ENCODE measurements around the gene USHBP1. TPM values are rescaled to one million over a fixed set of nuclear protein-coding genes. Genes with fewer than 3 reads are reported as not detected.

USHBP1 gene, protein sequence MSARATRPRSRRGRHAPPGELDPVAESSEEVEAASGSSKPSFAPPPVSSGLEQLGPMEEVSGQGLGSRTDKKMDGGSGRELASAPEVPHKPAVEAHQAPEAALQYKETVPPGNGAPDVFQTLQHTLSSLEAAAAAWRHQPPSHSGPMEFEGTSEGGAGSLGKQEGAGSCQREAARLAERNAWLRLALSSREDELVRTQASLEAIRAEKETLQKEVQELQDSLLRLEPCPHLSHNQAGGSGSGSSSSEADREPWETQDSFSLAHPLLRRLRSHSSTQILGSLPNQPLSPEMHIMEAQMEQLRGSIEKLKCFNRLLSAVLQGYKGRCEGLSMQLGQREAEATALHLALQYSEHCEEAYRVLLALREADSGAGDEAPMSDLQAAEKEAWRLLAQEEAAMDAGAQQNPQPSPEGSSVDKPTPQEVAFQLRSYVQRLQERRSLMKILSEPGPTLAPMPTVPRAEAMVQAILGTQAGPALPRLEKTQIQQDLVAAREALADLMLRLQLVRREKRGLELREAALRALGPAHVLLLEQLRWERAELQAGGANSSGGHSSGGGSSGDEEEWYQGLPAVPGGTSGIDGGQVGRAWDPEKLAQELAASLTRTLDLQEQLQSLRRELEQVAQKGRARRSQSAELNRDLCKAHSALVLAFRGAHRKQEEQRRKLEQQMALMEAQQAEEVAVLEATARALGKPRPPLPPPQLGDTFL
- polyA plus RNA-seq (ENCODE audit: low read depth in 6 of 6): not detected

DNA sequence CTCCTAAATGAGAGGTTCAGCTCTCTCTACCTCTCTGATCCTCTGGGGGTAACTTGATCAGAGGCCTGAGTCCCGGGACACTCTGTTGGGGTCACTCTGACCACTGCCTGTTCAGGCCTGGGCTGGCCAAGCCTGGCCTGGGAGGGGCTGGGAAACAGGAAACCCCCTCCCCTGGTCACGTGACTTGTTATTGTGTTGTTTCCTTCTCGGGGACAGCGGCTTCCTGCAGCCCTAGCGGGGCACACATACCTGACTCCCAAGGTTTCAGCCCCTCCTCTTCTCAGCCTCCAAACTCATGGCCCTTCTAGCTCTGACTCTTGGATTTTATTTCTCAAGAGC is at the start of gene USHBP1:
Gene USHBP1 (minus strand): TSS at position 105 of the 339 bp plus-strand sequence. CDS start 446 bp downstream, outside the sequence.
- ATAC-seq (ENCODE audit: low read depth in 2 of 2): no peak
- H3K27me3 Mint-ChIP-seq: peaks cover 0 to 6% (median 4%) of the 10 kb centered on the region in 3 donors

DNA sequence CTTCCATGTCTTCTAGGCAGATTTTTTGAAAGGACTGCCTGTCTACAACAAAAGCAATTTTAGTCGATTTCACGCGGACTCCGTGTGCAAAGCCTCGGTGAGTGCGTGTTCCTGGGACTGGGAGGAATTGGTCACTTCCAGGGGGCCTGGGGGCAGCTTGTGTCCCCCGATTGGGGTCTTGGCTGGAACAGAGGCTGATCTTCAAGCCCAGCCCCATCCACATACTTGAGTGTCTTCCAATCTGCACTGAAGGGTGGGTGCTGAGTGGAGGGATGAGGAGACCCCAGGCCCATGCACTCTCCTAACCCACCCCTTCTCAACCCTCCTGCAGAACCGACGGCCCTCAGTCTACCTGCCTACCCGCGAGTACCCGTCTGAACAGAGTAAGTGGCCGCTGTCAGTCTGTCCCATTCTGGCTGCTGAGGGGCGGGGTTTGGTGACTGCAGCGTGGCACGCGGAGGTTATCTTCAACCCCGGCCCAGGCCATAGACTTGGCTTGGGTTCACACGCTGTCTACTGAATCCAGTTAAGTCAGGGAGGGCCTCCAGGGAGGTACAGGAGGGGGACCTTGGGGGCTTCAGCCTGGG is 49.6 kb upstream of the USHBP1 start:
- ATAC-seq (ENCODE audit: low read depth in 2 of 2): no peak
- H3K27me3 Mint-ChIP-seq: no peaks in the 10 kb centered on the region
- no peak for DNase-seq
- peaks cover 18 to 37% (median 25%) of the 10 kb centered on the region in 3 donors for H3K4me1 Mint-ChIP-seq
- H3K27ac Mint-ChIP-seq: no peak overlapping the region
- H3K4me3 Mint-ChIP-seq: peak overlapping the region in 1 of 8 donors; percentile 67
- no peaks in the 10 kb centered on the region for H3K9me3 Mint-ChIP-seq
- peaks cover 0 to 7% of the 10 kb centered on the region in 2 donors for H3K36me3 Mint-ChIP-seq

More for the DNA sequence above, at the start of gene USHBP1:
- H3K4me3 Mint-ChIP-seq: peak within 1 kb of the TSS in 1 of 8 donors; percentile 21
- peaks cover 20 to 36% (median 23%) of the 10 kb centered on the region in 3 donors for H3K4me1 Mint-ChIP-seq
- DNase-seq: no peak
- H3K27ac Mint-ChIP-seq: peak within 1 kb of the TSS in 4 of 6 donors; percentile 33 to 91 (median 54)
- peaks cover 2 to 11% (median 6%) of the 10 kb centered on the region in 7 donors for H3K9me3 Mint-ChIP-seq
- H3K36me3 Mint-ChIP-seq: no peaks in the 10 kb centered on the region

GRCh38 chr19:17312189-17313113 is 47.9 kb upstream of the USHBP1 start:
- H3K27me3 Mint-ChIP-seq: no peaks in the 10 kb centered on the region
- ATAC-seq (ENCODE audit: low read depth in 2 of 2) (no peak), DNase-seq (no peak)
- H3K9me3 Mint-ChIP-seq: no peaks in the 10 kb centered on the region
- H3K27ac Mint-ChIP-seq: no peak overlapping the region
- peaks cover 27 to 46% (median 37%) of the 10 kb centered on the region in 3 donors for H3K4me1 Mint-ChIP-seq
- peaks cover 0 to 7% of the 10 kb centered on the region in 2 donors for H3K36me3 Mint-ChIP-seq
- H3K4me3 Mint-ChIP-seq: peak overlapping the region in 3 of 8 donors; percentile 30 to 79 (median 35)

DNA sequence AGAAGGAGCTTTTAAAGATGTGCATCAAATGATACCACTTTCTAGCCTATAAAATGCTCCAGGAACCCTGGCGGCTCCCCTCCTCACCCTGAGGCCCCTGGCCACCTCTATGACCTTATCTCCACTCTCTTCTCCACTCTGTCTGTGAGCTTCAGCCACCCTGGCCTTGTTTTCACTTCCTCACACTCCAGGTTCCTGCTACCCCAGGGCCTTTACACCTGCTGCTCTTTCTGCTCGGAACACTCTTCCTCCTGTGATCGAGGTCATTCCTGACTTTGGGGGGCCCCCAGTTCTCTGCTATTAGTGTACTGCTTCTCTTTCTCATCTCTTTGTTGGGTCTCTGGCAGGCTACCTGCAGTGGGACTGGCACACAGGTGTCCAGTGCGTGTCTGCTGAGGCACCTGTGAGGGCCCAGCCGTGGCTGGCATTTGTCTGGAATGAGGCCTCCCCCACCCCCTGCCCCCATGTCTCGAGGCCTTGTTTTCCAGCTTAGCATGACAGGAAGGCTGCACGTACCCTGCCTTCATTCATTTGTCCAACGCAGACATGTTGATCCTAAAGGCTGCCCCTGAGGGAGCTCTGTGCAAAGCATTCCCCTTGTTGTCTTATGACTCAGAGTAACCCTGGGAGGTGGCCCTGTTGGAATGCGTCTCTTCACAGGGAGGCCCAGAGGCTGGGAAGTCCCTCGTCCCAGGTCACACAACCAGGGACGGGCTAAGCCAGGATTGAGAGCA is 47.1 kb upstream of the USHBP1 start:
- H3K4me3 Mint-ChIP-seq: peak overlapping the region in 7 of 8 donors; percentile 42 to 95 (median 75)

DNA sequence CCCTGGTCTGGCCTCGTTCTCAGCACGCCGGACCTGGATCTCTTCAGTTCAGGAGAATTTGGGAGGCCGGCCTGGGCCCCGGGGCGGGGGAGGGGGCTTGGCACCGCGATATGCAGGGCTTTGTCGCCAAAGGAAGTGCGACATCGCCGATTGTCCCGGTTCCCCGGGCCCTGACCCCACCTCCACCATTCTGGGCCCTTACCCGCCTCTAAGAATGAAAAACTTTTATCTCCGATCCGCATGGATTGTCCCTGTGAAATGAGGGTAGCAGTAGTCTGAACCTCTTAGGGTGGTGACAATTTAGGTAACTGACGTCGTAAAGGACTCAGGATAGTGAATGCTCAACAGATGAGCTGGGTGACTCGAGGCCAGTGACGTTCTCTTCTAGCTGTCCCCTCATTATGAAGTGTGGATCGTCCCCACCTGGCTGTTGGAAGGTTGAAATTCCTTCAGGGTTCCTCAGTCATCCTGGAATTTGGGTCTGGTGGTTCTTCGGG is 45.5 kb upstream of the USHBP1 start:
- peak overlapping the region; percentile 92 to 99 (median 98) for H3K4me3 Mint-ChIP-seq
- H3K27ac Mint-ChIP-seq: peak overlapping the region; percentile 92 to 97 (median 94)
- ATAC-seq (ENCODE audit: low read depth in 2 of 2) (no peak), DNase-seq (no peak)
- no peaks in the 10 kb centered on the region for H3K27me3 Mint-ChIP-seq
- H3K9me3 Mint-ChIP-seq: no peaks in the 10 kb centered on the region
- H3K4me1 Mint-ChIP-seq: peaks cover 26 to 56% (median 50%) of the 10 kb centered on the region in 3 donors
- no peaks in the 10 kb centered on the region for H3K36me3 Mint-ChIP-seq

More for the DNA sequence above, 47.1 kb upstream of the USHBP1 start:
- DNase-seq: no peak
- H3K27ac Mint-ChIP-seq: no peak overlapping the region
- H3K4me1 Mint-ChIP-seq: peaks cover 27 to 46% (median 45%) of the 10 kb centered on the region in 3 donors
- H3K27me3 Mint-ChIP-seq: no peaks in the 10 kb centered on the region
- H3K9me3 Mint-ChIP-seq: no peaks in the 10 kb centered on the region
- ATAC-seq (ENCODE audit: low read depth in 2 of 2): no peak
- H3K36me3 Mint-ChIP-seq: peaks cover 0 to 7% of the 10 kb centered on the region in 2 donors

DNA sequence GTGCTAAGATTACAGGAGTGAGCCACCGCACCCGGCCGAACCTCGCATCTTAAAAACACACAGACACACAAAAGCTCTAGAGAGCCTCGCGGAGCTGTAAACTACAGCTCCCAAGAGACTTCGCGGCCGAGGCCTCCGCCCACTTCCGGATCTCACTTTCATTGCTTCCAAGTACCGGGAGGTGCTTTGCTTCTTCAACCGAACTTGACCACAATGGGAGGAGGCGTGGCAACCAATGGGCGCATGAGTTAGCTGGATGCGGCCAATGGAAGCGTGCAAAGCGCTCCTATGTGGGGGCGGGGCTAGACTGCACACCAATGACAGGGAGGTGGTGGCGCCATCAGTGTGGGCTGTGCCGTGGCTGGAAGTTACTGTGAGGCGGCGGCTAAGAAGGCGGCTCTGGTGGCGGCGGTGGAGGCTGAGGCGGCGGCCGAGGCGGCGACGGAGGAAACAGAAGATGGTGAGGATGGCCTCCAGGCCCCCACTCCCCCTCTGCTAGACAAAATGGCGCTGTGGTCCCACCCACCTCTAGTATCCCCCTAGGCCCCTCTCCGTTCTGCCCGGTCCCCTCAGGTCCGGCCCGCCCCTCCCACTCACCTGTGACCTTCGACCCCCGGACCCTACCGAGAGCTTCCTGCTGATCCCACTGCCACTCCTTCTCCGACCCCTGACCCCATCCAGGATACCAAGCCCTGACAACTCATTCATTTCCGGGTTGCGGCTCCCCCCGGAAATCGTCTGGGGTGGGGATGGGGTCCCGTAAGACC is 44.8 kb upstream of the USHBP1 start, which contains the start of gene DDA1:
Gene DDA1 (plus strand): TSS at position 366 of the 767 bp plus-strand sequence. CDS start 92 bp downstream, at position 458.
- H3K4me1 Mint-ChIP-seq: peaks cover 30 to 62% (median 56%) of the 10 kb centered on the region in 3 donors

GRCh38 chr19:17307876-17308377 is 43.4 kb upstream of the USHBP1 start:
- peak overlapping the region in 7 of 8 donors; percentile 11 to 93 (median 65) for H3K4me3 Mint-ChIP-seq
- no peak for DNase-seq
- peak overlapping the region in 2 of 6 donors; percentile 46 to 92 for H3K27ac Mint-ChIP-seq
- ATAC-seq (ENCODE audit: low read depth in 2 of 2): no peak
- peaks cover 34 to 70% (median 56%) of the 10 kb centered on the region in 3 donors for H3K4me1 Mint-ChIP-seq
- H3K27me3 Mint-ChIP-seq: no peaks in the 10 kb centered on the region
- no peaks in the 10 kb centered on the region for H3K9me3 Mint-ChIP-seq
- no peaks in the 10 kb centered on the region for H3K36me3 Mint-ChIP-seq

More for the DNA sequence above, 44.8 kb upstream of the USHBP1 start, which contains the start of gene DDA1:
- H3K27me3 Mint-ChIP-seq: no peaks in the 10 kb centered on the region
- ATAC-seq (ENCODE audit: low read depth in 2 of 2) (peak; percentile 74 to 76), DNase-seq (peak; percentile 99)
- H3K9me3 Mint-ChIP-seq: no peaks in the 10 kb centered on the region
- no peaks in the 10 kb centered on the region for H3K36me3 Mint-ChIP-seq
- peak within 1 kb of the TSS; percentile 92 to 99 (median 98) for H3K4me3 Mint-ChIP-seq
- H3K27ac Mint-ChIP-seq: peak within 1 kb of the TSS; percentile 92 to 97 (median 94)

GRCh38 chr19:17306285-17306714 is 41.8 kb upstream of the USHBP1 start:
- H3K4me1 Mint-ChIP-seq: peaks cover 34 to 74% (median 53%) of the 10 kb centered on the region in 3 donors
- ATAC-seq (ENCODE audit: low read depth in 2 of 2) (no peak), DNase-seq (no peak)

GRCh38 chr19:17305517-17306284 is 41.2 kb upstream of the USHBP1 start, which contains the start of gene MRPL34:
Gene MRPL34, plus strand, starts transcription at chr19:17305872. Its CDS starts 21 bp downstream, at chr19:17305893.
- Mint-ChIP-seq H3K4me1 (peaks cover 34 to 69% (median 47%) of the 10 kb centered on the region in 3 donors), H3K27ac (peak within 1 kb of the TSS; percentile 61 to 93 (median 85)), H3K4me3 (peak within 1 kb of the TSS; percentile 80 to 94 (median 92)), H3K9me3 (no peaks in the 10 kb centered on the region), H3K27me3 (no peaks in the 10 kb centered on the region), H3K36me3 (no peaks in the 10 kb centered on the region)
- ATAC-seq (ENCODE audit: low read depth in 2 of 2) (peak; percentile 66), DNase-seq (peak; percentile 97)

More at GRCh38 chr19:17306285-17306714, 41.8 kb upstream of the USHBP1 start:
- no peaks in the 10 kb centered on the region for H3K9me3 Mint-ChIP-seq
- H3K36me3 Mint-ChIP-seq: no peaks in the 10 kb centered on the region
- H3K4me3 Mint-ChIP-seq: peak overlapping the region; percentile 80 to 94 (median 92)
- peak overlapping the region in 3 of 6 donors; percentile 61 to 82 (median 81) for H3K27ac Mint-ChIP-seq
- H3K27me3 Mint-ChIP-seq: no peaks in the 10 kb centered on the region

GRCh38 chr19:17305216-17305516 is 40.6 kb upstream of the USHBP1 start:
- no peaks in the 10 kb centered on the region for H3K9me3 Mint-ChIP-seq
- DNase-seq (no peak), ATAC-seq (ENCODE audit: low read depth in 2 of 2) (no peak)
- H3K36me3 Mint-ChIP-seq: no peaks in the 10 kb centered on the region
- H3K27me3 Mint-ChIP-seq: no peaks in the 10 kb centered on the region
- peaks cover 31 to 64% (median 41%) of the 10 kb centered on the region in 3 donors for H3K4me1 Mint-ChIP-seq
- peak overlapping the region; percentile 59 to 93 (median 79) for H3K27ac Mint-ChIP-seq
- H3K4me3 Mint-ChIP-seq: peak overlapping the region in 7 of 8 donors; percentile 68 to 94 (median 92)
